IPS-18a (cell line): Measurements from ENCODE around the gene AGBL1.

Experiments used
- H3K27ac ChIP-seq: one replicate; pipeline ENCODE4 v1.5.1; 2013; ENCODE audit warnings: low read length
- H3K27me3 ChIP-seq: one replicate; pipeline ENCODE4 v1.6.1; 2013; ENCODE audit warnings: mild to moderate bottlenecking, low read length; ENCODE audit not compliant: control insufficient read depth, insufficient read depth
- H3K36me3 ChIP-seq: one replicate; pipeline ENCODE4 v1.6.1; 2013; ENCODE audit warnings: low read depth, low read length; ENCODE audit not compliant: control insufficient read depth
- H3K4me1 ChIP-seq: one replicate; pipeline ENCODE4 v1.6.1; 2013; ENCODE audit warnings: low read depth, low read length; ENCODE audit not compliant: control insufficient read depth
- H3K4me3 ChIP-seq: one replicate; pipeline ENCODE4 v1.5.1; 2013; ENCODE audit warnings: low read length
- H3K9ac ChIP-seq: one replicate; pipeline ENCODE4 v1.6.1; 2013; ENCODE audit warnings: mild to moderate bottlenecking, low read length, moderate library complexity
- H3K9me3 ChIP-seq: one replicate; pipeline ENCODE4 v1.6.1; 2013; ENCODE audit warnings: low read depth, low read length; ENCODE audit not compliant: control insufficient read depth

The AGBL1 gene

DNA sequence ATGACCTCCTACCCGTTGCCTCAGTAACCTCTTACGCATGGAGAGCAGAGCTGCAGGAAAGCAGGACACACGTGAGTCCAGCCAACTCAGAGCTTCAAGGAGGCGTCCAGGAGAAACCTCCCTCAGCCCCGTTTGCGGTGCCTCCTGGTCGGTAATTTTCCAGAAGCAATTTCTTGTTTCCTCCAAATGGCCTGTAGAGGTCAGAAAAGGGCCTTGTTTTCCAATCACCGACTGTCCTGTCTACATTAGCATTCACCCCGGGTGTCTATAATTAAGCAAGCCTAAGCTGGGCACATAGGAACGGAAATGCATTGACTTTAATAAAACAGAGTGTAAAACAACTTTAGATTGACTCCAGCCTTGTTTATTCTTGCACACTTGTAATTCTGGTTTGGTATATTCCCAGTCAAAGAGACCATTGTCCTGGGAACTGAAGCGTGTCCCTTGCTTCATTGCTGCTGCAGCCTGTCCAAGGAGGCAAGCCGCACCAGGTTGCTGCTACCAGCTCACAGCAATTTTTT is 836.2 kb downstream of the AGBL1 start:
- Histone ChIP-seq H3K27ac (no peak overlapping the region), H3K4me1 (peaks cover 23% of the 10 kb centered on the region), H3K36me3 (no peaks in the 10 kb centered on the region), H3K4me3 (no peak overlapping the region), H3K27me3 (peaks cover 6% of the 10 kb centered on the region), H3K9ac (no peak overlapping the region), H3K9me3 (no peaks in the 10 kb centered on the region)

DNA sequence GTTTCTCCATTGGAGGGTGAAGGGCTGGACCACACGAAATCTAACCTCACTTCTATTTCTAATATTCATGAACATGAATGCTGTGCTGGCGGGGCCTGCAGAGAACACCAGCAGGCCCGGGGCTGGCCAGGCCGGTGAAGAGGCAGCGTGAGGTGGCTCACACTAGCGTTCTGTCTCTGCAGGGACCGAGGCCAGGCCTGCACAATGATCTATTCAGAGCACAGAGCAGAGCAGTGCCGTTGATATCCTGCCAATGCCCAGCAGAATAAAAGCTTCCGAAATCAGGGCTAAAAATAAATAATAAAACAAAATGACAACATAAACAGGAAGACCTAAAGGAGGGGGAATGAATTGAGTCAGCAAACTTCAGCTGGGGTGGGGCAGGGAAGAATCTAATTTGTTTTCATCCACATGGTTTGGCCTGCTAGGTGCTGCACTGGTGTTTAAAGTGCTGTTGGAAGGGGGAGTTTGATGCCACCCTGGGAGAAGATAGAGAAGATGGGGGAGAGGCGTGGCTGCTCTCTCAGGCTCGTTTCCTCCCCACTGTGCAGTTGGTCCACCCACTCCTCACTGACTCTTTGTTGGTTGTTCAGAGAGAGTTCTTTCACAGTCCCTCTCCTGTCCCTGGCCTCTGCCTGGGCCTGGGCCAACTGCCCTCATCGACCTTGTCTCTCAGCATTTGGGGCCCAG is 837.1 kb downstream of the AGBL1 start:
- no peaks in the 10 kb centered on the region for H3K36me3 ChIP-seq
- H3K27ac ChIP-seq: no peak overlapping the region
- H3K4me1 ChIP-seq: peaks cover 23% of the 10 kb centered on the region
- H3K9ac ChIP-seq: no peak overlapping the region
- H3K9me3 ChIP-seq: no peaks in the 10 kb centered on the region
- peaks cover 6% of the 10 kb centered on the region for H3K27me3 ChIP-seq
- no peak overlapping the region for H3K4me3 ChIP-seq

DNA sequence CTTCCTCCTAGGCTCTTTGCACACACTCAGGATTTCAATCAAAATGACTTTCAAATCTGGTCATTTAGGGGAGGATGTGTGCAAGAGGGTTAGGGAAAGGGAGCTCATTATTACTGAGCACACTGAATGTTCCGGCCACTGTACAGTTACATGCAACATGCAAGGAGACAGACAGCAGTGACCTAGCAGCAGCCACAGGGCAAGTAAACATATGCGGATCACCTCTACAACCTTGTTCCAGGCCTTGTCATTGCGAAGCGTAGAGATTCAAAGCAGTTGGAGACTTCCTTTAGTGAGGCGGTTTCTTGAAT is 837.6 kb downstream of the AGBL1 start:
- Histone ChIP-seq H3K36me3 (no peaks in the 10 kb centered on the region), H3K9ac (no peak overlapping the region), H3K9me3 (no peaks in the 10 kb centered on the region), H3K27me3 (peaks cover 6% of the 10 kb centered on the region), H3K27ac (no peak overlapping the region), H3K4me1 (peaks cover 22% of the 10 kb centered on the region), H3K4me3 (no peak overlapping the region)

DNA sequence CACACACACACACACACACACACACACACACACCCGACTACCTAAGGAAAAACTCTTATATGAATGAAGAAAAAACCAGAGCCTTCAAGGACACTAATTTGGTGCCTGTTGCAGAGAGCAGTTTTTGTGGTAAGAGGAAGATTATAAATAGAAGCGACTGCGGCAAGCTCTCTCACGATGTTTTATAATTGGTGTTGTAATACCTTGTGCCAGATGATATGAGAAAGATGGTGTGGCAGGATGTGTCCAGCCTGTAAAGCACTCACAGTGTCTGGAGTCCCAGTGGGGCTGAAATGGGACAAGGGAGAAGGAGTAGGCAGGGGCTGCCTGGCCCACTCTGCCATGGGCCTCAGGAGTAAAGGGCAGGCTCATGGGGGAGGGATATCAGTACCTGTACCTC is 839.9 kb downstream of the AGBL1 start:
- H3K4me3 ChIP-seq: no peak overlapping the region
- H3K9ac ChIP-seq: no peak overlapping the region
- H3K36me3 ChIP-seq: no peaks in the 10 kb centered on the region
- H3K4me1 ChIP-seq: peaks cover 20% of the 10 kb centered on the region
- H3K9me3 ChIP-seq: no peaks in the 10 kb centered on the region
- H3K27me3 ChIP-seq: peaks cover 6% of the 10 kb centered on the region
- H3K27ac ChIP-seq: no peak overlapping the region

- H3K9me3 ChIP-seq: no peaks in the 10 kb centered on the region
- no peak overlapping the region for H3K27ac ChIP-seq
- H3K4me3 ChIP-seq: no peak overlapping the region
- H3K4me1 ChIP-seq: no peaks in the 10 kb centered on the region
- no peaks in the 10 kb centered on the region for H3K27me3 ChIP-seq
- no peak overlapping the region for H3K9ac ChIP-seq
- no peaks in the 10 kb centered on the region for H3K36me3 ChIP-seq
Measured at GRCh38 chr15:86929461-86929860, 849.8 kb downstream of the AGBL1 start.

GRCh38 chr15:86932456-86932855 is 852.8 kb downstream of the AGBL1 start:
- no peaks in the 10 kb centered on the region for H3K9me3 ChIP-seq
- H3K27me3 ChIP-seq: no peaks in the 10 kb centered on the region
- H3K27ac ChIP-seq: no peak overlapping the region
- no peaks in the 10 kb centered on the region for H3K4me1 ChIP-seq
- H3K36me3 ChIP-seq: no peaks in the 10 kb centered on the region
- H3K9ac ChIP-seq: no peak overlapping the region
- H3K4me3 ChIP-seq: no peak overlapping the region

- Histone ChIP-seq H3K4me1 (peaks cover 6% of the 10 kb centered on the region), H3K27me3 (no peaks in the 10 kb centered on the region), H3K9me3 (no peaks in the 10 kb centered on the region), H3K36me3 (no peaks in the 10 kb centered on the region), H3K27ac (no peak overlapping the region), H3K4me3 (no peak overlapping the region), H3K9ac (no peak overlapping the region)
Measured at GRCh38 chr15:86935841-86936240, 856.2 kb downstream of the AGBL1 start.

DNA sequence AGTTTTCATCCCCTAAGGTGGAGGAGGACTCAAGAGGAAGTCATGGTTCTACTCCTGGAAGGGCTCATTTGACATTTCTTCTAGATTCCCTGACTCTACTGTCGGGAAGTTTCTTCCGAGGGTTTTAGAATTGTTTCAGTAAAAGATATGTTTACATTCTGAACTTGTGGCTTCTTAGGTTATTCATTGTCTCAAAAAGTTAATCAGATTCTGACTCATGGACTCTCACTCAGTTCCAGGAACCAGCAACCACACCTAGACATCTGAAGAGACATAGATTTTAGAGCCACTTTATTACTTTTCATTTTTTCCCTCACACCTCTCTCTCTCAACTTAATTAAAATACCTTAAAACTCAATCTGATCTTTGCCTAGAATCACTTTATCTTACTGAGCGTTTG is 862.6 kb downstream of the AGBL1 start:
- no peaks in the 10 kb centered on the region for H3K36me3 ChIP-seq
- H3K27ac ChIP-seq: no peak overlapping the region
- H3K4me3 ChIP-seq: no peak overlapping the region
- H3K4me1 ChIP-seq: peaks cover 8% of the 10 kb centered on the region
- no peaks in the 10 kb centered on the region for H3K27me3 ChIP-seq
- H3K9me3 ChIP-seq: no peaks in the 10 kb centered on the region
- H3K9ac ChIP-seq: no peak overlapping the region

DNA sequence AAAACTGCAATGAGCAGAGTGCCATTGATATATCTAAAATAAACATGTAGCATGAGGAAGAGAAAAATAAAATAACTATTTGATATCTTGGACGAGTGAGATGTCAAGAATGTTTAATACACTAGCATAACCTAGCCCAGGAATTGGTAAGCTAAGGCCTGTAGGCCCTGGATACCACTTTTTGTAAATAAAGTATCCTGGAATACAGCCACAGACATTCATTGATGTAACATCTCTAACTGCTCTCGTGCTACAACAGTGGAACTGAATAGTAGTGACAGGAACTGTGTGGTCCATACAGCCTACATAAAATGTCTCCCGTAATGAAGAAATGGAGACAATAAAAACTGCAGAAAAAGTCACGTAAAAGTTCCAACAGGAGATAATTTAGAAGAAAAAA is 869.0 kb downstream of the AGBL1 start:
- no peaks in the 10 kb centered on the region for H3K9me3 ChIP-seq
- no peaks in the 10 kb centered on the region for H3K36me3 ChIP-seq
- H3K4me3 ChIP-seq: no peak overlapping the region
- no peaks in the 10 kb centered on the region for H3K4me1 ChIP-seq
- no peak overlapping the region for H3K9ac ChIP-seq
- H3K27me3 ChIP-seq: no peaks in the 10 kb centered on the region
- no peak overlapping the region for H3K27ac ChIP-seq

- H3K27me3 ChIP-seq: no peaks in the 10 kb centered on the region
- no peak overlapping the region for H3K4me3 ChIP-seq
- H3K9ac ChIP-seq: no peak overlapping the region
- no peaks in the 10 kb centered on the region for H3K36me3 ChIP-seq
- H3K4me1 ChIP-seq: no peaks in the 10 kb centered on the region
- H3K9me3 ChIP-seq: no peaks in the 10 kb centered on the region
- no peak overlapping the region for H3K27ac ChIP-seq
Measured at GRCh38 chr15:86959254-86959653, 879.6 kb downstream of the AGBL1 start.

GRCh38 chr15:86961669-86962068 is 882.0 kb downstream of the AGBL1 start:
- no peaks in the 10 kb centered on the region for H3K27me3 ChIP-seq
- no peak overlapping the region for H3K9ac ChIP-seq
- H3K4me1 ChIP-seq: no peaks in the 10 kb centered on the region
- no peak overlapping the region for H3K4me3 ChIP-seq
- H3K9me3 ChIP-seq: no peaks in the 10 kb centered on the region
- no peaks in the 10 kb centered on the region for H3K36me3 ChIP-seq
- no peak overlapping the region for H3K27ac ChIP-seq

DNA sequence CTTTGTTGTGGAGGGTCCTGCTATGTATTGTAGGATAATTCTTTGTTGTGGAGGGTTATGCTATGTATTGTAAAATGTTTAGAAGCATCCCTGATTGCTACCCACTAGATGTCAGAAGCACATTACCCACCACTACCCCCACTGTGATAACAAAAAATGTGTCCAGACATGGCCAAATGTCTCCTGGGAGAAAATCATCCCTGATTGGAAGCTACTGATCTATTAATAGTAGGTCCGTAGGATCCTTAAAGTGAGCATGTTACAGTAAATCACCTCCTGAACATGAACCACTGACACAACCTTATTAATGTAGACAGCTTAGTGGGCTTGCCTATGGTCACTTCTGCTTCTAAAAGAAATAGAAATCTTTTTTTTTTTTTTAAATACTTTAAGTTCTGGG is 884.6 kb downstream of the AGBL1 start:
- no peaks in the 10 kb centered on the region for H3K27me3 ChIP-seq
- H3K36me3 ChIP-seq: no peaks in the 10 kb centered on the region
- H3K27ac ChIP-seq: no peak overlapping the region
- H3K9me3 ChIP-seq: no peaks in the 10 kb centered on the region
- no peak overlapping the region for H3K4me3 ChIP-seq
- no peak overlapping the region for H3K9ac ChIP-seq
- no peaks in the 10 kb centered on the region for H3K4me1 ChIP-seq
